Activated CD4-positive, CD25-positive, alpha-beta regulatory T cell treated with anti-CD3 and anti-CD28 coated beads, Interleukin-2, amount 50 U/mL, for 24 hours (primary cell): Measurements from ENCODE around the gene MRGPRE.

Source experiments
- ATAC-seq, 2 donors: fragments of 150-1000 bp; cut with Tn5 transposase; one replicate each; pipeline ENCODE4 v1.10.0; 2021; ENCODE audit warnings: mild to moderate bottlenecking in 1 of 2, moderate library complexity in 1 of 2

MRGPRE gene

DNA sequence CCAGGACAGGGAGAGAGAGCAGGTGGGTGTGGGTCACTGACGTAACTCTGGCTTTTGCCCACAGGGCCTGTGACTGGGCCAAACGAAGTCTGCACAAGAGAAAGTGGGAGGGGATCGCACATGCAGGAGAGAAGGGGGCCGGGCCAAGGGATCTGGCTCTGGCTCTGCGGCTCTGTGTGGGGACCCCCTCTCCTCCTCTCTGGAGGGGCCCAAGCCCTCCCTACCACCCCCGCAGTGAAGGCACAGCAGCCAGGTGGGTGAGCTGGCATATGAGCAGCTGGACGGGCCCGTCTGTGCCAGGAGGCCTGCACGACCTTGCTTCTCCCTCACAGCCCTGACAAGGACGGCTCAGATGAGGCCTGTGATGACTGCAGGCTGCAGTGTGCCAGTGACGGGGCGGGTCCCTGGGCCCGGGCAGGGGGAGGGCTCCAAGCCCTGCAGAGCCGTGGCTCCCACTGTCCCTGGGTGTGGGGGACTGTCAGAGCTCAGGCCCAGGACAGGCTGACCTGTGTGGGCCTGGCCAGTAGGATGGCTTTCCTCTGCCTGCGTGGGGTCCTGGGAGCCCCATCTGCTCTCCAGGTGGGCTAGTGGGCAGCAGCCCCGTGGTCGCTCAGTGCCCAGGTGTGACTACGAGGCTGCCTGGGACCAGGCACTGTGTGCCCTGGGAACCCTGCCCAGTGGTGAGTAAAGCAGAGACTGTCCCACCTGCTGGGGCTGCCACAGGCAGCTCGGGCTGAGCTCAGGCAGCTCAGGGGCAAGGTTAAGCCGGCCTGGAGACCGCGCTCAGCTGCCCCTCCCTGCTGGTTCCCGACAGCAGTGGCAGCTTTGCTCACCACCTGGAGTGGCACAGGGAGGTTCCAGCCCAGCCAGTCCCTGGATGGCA is 35.8 kb downstream of the MRGPRE start:
- ATAC-seq = no peak

GRCh38 chr11:3195251-3196160 is 36.7 kb downstream of the MRGPRE start:
- ATAC-seq = no peak

DNA sequence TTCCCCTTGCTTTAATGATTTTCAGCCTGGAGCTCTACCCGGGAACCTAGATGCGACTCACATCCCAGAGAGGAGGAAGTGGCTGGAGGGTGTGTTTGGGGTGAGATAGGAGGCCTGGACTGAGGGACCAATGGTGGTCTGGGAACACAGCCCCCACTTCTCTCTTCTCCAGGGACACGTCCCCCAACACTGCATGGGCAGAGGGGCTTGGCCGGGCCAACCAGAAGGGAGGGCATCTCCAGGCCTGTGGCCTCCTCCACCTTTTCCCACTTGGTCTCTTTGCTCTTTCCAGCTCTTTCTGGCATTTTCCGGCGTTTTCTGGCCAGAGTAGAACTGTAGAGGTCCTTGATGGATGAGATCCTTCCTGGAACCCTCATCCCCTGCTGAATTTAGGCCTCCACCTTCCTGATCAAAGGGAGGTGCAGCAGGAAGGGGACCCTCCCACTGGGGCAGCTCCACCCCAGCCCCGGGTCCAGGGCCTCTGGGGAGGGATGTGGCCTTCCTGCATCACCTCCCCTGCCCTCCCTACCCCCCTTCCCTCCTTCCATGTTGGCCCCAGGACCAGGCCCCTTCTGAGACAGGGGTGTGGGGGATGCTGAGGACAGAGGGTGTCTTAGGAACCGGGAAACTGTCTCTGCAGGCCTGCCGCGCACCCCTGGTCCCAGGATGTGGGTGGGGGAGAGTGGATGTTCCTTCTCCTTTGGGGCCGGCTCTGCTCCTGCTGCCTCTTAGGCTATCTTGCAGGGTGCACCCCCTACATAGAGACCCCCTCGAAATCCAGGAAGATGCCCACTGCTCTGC is 38.0 kb downstream of the MRGPRE start:
- ATAC-seq = no peak

DNA sequence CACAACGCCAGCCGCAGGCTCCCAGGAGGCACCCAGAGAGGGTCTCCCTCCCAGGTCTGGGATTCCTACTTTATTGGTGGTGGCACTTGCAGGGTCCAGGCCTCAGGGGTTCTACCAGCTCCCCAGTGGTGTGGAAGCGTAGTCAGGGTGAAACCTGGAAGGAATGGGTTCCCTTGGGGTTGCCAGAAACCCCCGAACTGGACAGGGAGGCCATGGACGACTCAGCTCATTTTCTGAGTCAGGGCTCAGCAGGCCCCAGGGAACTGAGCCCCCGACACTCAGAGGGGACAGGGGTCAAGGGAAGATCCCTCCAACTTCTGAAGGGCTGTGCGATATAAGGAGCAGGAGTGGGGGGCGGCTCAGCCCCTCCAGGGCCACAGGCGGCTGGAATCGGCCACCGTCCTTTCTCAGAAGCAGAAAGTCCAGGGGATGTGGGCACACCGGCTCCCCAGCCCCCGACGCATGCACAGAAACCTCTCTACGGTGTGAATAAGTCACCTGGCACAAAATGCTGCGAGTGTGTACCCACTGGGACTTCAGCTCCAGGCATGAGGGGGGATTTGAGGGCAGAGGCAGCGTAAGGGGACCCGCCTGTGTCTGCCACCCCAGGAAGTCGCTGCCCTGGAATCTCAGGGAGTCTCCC is 38.7 kb downstream of the MRGPRE start:
- no peak for ATAC-seq

DNA sequence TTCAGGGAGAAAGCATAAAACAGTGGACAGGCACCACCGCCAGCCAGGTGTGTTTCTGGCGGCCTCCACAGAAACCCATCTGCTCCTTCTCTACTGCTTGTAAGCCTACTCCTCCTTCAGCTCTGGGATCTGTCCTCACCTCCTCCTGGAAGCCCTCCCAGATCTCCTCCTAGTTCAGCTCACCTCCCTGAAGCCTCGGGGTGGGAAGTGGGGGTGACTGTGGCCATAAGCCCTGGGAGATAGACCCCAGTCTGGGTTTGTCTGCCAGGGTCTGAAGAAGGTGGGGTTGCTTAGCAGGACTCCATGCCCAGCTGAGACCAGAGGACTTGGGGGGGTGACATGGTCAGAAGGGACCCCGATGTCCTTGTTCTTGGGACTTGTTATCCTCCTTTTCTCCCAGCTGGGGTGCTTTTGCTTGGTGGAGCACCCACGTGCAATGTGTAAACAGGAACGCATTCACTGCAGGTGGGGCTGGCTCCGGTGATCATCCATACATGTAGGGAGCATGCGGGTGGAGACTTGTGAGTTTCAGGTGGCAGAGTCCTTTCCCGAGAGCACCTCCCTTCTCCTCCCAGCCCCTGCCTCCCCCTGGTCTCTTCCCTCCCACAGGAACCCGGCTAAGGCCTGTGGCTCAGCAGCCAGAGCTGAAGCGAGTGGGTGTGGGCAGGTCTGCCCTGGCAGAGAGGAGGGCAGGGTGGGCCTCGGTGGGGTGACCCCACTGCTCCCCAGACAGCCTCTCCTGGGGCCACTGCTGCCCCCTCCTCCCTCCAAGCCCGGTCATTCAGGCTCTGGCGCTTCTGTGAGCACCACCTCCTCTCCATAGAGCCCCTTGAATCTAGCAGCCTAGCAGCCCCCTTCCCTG is 39.5 kb downstream of the MRGPRE start:
- ATAC-seq = no peak

DNA sequence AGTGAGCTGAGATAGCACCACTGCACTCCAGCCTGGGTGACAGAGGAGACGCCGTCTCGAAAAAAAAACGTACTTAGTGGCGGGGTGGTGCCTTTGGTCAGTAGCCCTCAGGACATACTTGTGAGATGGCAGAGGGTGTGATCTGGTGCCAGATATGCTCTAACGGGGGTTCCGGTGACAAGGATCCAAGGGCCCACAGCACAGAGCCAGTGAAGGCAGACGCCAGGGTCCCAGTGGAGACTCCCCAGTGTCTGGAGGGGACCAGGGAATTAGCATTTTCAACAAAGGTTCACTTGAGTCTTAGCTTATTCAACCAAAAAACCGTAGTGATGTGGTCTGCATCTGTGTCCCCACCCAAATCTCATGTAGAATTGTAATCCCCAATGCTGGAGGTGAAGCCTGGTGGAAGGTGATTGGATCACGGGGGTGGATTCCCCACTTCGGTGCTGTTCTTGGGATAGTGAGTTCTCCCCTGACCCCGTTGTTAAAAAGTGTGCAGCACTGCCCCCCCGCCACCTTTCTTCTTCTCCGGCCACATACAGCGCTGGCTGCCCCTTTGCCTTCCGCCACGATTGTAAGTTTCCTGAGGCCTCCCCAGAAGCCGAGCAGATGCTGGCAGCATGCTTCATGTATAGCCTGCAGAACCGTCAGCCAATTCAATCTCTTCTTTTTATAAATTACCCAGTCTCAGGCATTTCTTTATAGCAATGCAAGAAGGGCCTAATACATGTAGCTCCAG is 40.5 kb downstream of the MRGPRE start:
- ATAC-seq = no peak

- ATAC-seq = no peak
These were observed 41.6 kb downstream of the MRGPRE start for GRCh38 chr11:3190600-3190999.

- ATAC-seq = no peak
These were observed 42.2 kb downstream of the MRGPRE start for GRCh38 chr11:3189886-3190583.

DNA sequence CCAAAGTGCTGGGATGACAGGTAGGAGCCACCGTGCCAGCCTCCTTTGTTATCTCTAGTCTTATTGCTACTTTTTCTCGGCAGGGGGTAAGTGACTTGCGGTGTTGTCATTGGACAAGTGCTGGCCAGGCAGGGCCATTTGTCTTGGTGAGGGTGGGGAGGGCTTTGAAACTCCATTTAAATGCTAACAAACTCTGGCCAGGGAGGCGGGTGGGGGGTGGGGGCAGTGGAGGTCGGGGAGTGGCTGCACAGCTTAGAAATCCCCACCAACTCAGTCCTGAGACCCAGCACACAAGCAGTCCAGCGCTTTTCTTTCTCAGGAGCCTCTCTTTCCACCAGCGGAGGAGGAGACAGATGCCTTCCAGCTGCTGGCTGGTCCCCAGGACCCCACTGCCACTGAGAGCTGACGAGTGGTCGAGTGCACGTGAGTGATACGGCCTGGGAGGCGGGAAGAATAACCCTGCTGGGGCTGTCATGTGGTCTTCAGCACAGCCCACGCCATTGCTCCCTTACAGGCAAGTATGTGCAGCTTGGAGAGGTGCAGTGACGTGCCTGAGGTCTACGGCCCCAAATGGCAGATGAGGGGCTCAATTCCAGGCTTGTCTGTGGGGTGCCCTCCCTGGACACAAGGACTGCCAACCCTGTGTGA is 42.9 kb downstream of the MRGPRE start:
- ATAC-seq = no peak

DNA sequence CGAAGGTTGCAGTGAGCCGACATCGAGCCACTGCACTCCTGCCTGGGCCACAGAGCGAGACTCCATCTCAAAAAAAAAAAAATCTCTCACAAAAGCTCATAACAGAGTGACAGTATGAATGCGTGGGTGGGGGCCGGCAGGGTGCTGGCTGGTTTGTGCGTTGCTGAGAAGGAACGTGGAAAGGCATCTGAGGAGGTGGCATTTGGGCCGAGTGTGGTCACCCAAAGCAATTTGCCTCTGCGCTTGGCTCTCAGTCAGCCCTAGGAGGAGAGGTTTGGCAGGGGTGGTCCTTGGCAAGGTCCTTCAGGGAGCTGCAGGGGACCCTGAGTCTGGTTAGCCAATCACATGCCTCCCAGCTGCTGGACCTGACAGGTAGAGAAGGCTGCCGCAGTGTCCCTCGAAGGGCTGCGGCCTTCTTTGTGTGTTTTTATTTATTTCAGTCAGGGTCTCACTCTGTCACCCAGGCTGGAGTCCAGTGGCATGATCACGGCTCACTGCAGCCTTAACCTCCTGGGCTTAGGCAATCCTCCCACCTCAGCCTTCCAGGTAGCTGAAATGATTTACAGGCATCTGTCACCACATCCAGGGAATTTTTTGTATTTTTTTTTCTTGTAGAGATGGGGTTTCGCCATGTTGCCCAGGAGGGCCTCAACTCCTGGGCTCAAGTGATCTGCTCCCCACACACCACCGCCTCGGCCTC is 43.6 kb downstream of the MRGPRE start:
- ATAC-seq = no peak

GRCh38 chr11:3186166-3186953 is 45.9 kb downstream of the MRGPRE start:
- no peak for ATAC-seq

- no peak for ATAC-seq
These were observed 47.4 kb downstream of the MRGPRE start for GRCh38 chr11:3184732-3185347.

GRCh38 chr11:3183523-3183922 is 48.7 kb downstream of the MRGPRE start:
- ATAC-seq = no peak

DNA sequence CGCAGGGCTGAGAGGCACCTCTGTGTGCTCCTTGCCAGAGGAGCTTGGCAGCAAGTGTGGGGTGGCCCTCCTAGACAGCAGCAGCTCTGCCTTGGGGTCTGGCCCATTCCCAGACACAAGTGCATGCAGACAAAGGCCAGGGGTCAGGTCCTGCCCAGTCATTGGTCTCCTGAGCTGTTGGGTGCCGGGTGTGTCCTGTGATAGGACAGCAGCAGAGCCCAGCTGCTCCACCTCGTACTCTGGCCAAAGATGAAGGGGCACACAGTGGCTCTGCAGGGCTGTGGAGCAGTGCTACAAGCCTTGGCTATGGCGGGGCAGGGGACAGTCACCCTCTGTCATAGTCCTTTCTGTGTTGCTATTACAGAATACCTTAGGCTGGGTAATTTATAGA is 49.8 kb downstream of the MRGPRE start:
- ATAC-seq = no peak

- no peak for ATAC-seq
These were observed 50.3 kb downstream of the MRGPRE start for GRCh38 chr11:3181725-3182461.

GRCh38 chr11:3180869-3181268 is 51.3 kb downstream of the MRGPRE start:
- no peak for ATAC-seq

- ATAC-seq = no peak
These were observed 53.9 kb downstream of the MRGPRE start for GRCh38 chr11:3178349-3178748.
